H1 (cell line): ENCODE measurements around the gene COL6A2. TPM values are rescaled to one million over a fixed set of nuclear protein-coding genes. Genes with fewer than 3 reads are reported as not detected.

Experiments
- CTCF ChIA-PET: fragments of 300-600 bp; sonication (Branson Sonifier 250); formaldehyde crosslinking; loops from one replicate; lab custom pipeline; 2021; ENCODE audit not compliant: partially characterized antibody; lab: Charles Lee
- POLR2A ChIA-PET: fragments of 300-600 bp; sonication (Branson Sonifier 250); formaldehyde crosslinking; loops from one replicate; lab custom pipeline; 2021; ENCODE audit warnings: inconsistent platforms; ENCODE audit not compliant: partially characterized antibody; lab: Charles Lee
- DNase-seq, 2 experiments: peaks; one replicate each; pipeline versions ENCODE4 v3.0.0 to v3.0.0-alpha.2; 2010 to 2022; ENCODE audit warnings: low spot score in 2 of 2, low read depth in 1 of 2, mixed read lengths in 1 of 2
- FAIRE-seq: peaks from 2 replicates; lab custom pipeline; 2011; peaks lifted over from hg19 to GRCh38; lab: Jason Lieb, UNC
- H2AFZ ChIP-seq: 2 replicates; pipeline ENCODE4 v1.8.1; 2012; ENCODE audit warnings: low read length, inconsistent platforms
- H2AK5ac ChIP-seq: 2 replicates; pipeline ENCODE4 v1.6.1; 2013; ENCODE audit warnings: low read depth, low read length
- H2BK120ac ChIP-seq: replicated peaks from 2 replicates; pipeline ENCODE3; 2013; ENCODE audit warnings: low read depth, low read length, inconsistent platforms
- H2BK12ac ChIP-seq: 2 replicates; pipeline ENCODE4 v1.6.1; 2013; ENCODE audit warnings: low read depth, low read length
- H2BK15ac ChIP-seq: 2 replicates; pipeline ENCODE4 v1.6.1; 2013; ENCODE audit warnings: low read length
- H2BK20ac ChIP-seq: 2 replicates; pipeline ENCODE4 v1.6.1; 2013; ENCODE audit warnings: low read length
- H2BK5ac ChIP-seq: 2 replicates; pipeline ENCODE4 v1.6.1; 2013; ENCODE audit warnings: low read depth, low read length
- H3K14ac ChIP-seq: 2 replicates; pipeline ENCODE4 v1.6.1; 2013; ENCODE audit warnings: inconsistent platforms; ENCODE audit not compliant: insufficient read length
- H3K18ac ChIP-seq: 2 replicates; pipeline ENCODE4 v1.6.1; 2013; ENCODE audit warnings: low read length; ENCODE audit errors: extremely low read depth
- H3K23ac ChIP-seq: 2 replicates; pipeline ENCODE4 v1.6.1; 2013; ENCODE audit warnings: inconsistent platforms; ENCODE audit not compliant: insufficient read length
- H3K23me2 ChIP-seq: 2 replicates; pipeline ENCODE4 v1.6.1; 2013; ENCODE audit warnings: low read depth, low read length
- H3K27ac ChIP-seq: 2 replicates; pipeline ENCODE4 v1.6.1; 2011; ENCODE audit warnings: low read depth, low read length, inconsistent platforms
- H3K27me3 ChIP-seq, 4 experiments: replicated peaks in 1 of 4; 1 replicate in 1 of 4; 2 replicates in 3 of 4; pipeline versions ENCODE4 v1.6.1 to v1.8.1; 2011 to 2013; ENCODE audit warnings: low read length in 3 of 4, mild to moderate bottlenecking in 3 of 4, inconsistent platforms in 2 of 4, mixed read lengths in 2 of 4, moderate library complexity in 1 of 4; ENCODE audit not compliant: control insufficient read depth in 3 of 4, insufficient read depth in 3 of 4; ENCODE audit errors: extremely low read depth in 1 of 4
- H3K36me3 ChIP-seq, 4 experiments: 2 replicates each; pipeline versions ENCODE4 v1.6.1 to v1.8.1; 2011 to 2013; ENCODE audit warnings: mild to moderate bottlenecking in 4 of 4, low read length in 3 of 4, moderate library complexity in 2 of 4, control low read depth in 1 of 4, inconsistent platforms in 1 of 4; ENCODE audit not compliant: insufficient read depth in 4 of 4, control insufficient read depth in 2 of 4
- H3K4ac ChIP-seq: replicated peaks from 2 replicates; pipeline ENCODE3; 2013; ENCODE audit warnings: low read length, low read depth, mixed read lengths, inconsistent platforms; ENCODE audit not compliant: insufficient read length
- H3K4me1 ChIP-seq, 4 experiments: replicated peaks in 1 of 4; 1 replicate in 1 of 4; 2 replicates in 3 of 4; pipeline versions ENCODE4 v1.6.1 to v1.8.1; 2011 to 2013; ENCODE audit warnings: low read length in 3 of 4, inconsistent platforms in 2 of 4, mixed read lengths in 1 of 4; ENCODE audit not compliant: insufficient read depth in 4 of 4, control insufficient read depth in 3 of 4
- H3K4me2 ChIP-seq, 2 experiments: 2 replicates each; pipeline versions ENCODE4 v1.6.1 to v1.8.1; 2011 to 2013; ENCODE audit warnings: low read depth in 2 of 2, low read length in 2 of 2, control low read depth in 1 of 2, inconsistent platforms in 1 of 2, mild to moderate bottlenecking in 1 of 2; ENCODE audit not compliant: insufficient read depth in 1 of 2
- H3K4me3 ChIP-seq, 4 experiments: fragments of 200-600, 300-600 bp in 1 of 4; sonication (generic), shearing (Covaris generic), sonication (Bioruptor Twin) in 1 of 4; 2 replicates each; pipeline versions ENCODE4 v1.5.1 to v1.8.1; 2011 to 2016; ENCODE audit warnings: low read length in 4 of 4, low read depth in 3 of 4, control low read depth in 2 of 4, inconsistent platforms in 2 of 4, mild to moderate bottlenecking in 2 of 4, mixed read lengths in 1 of 4, moderate library complexity in 1 of 4; ENCODE audit not compliant: insufficient read depth in 2 of 4; ENCODE audit errors: extremely low read depth in 1 of 4
- H3K56ac ChIP-seq: replicated peaks from 2 replicates; pipeline ENCODE3; 2013; ENCODE audit warnings: low read depth, mild to moderate bottlenecking, mixed read lengths, low read length, inconsistent platforms; ENCODE audit not compliant: insufficient read length
- H3K79me1 ChIP-seq: 2 replicates; pipeline ENCODE4 v1.6.1; 2013; ENCODE audit warnings: low read depth, low read length, control low read depth
- H3K79me2 ChIP-seq, 2 experiments: 2 replicates each; pipeline versions ENCODE4 v1.6.1 to v1.8.1; 2012 to 2013; ENCODE audit warnings: low read length in 2 of 2, mild to moderate bottlenecking in 2 of 2, inconsistent platforms in 1 of 2; ENCODE audit not compliant: insufficient read depth in 2 of 2, control insufficient read depth in 1 of 2
- H3K9ac ChIP-seq, 4 experiments: replicated peaks in 1 of 4; 1 replicate in 1 of 4; 2 replicates in 3 of 4; pipeline versions ENCODE4 v1.6.1 to v1.8.1; 2011 to 2013; ENCODE audit warnings: low read depth in 3 of 4, low read length in 3 of 4, control low read depth in 2 of 4, mild to moderate bottlenecking in 2 of 4, moderate library complexity in 2 of 4, inconsistent platforms in 1 of 4; ENCODE audit errors: extremely low read depth in 1 of 4
- H3K9me3 ChIP-seq, 2 experiments: 2 replicates each; pipeline versions ENCODE4 v1.6.1 to v1.8.1; 2012 to 2013; ENCODE audit warnings: mild to moderate bottlenecking in 2 of 2, moderate library complexity in 2 of 2, control low read depth in 1 of 2, inconsistent platforms in 1 of 2, low read depth in 1 of 2, low read length in 1 of 2, mixed read lengths in 1 of 2; ENCODE audit not compliant: insufficient read depth in 2 of 2
- H4K20me1 ChIP-seq, 2 experiments: replicated peaks in 1 of 2; 2 replicates each; pipeline versions ENCODE3 to v1.8.1; 2011 to 2013; ENCODE audit warnings: inconsistent platforms in 2 of 2, low read length in 2 of 2, mild to moderate bottlenecking in 1 of 2; ENCODE audit not compliant: insufficient read depth in 2 of 2, control insufficient read depth in 1 of 2
- H4K5ac ChIP-seq: 2 replicates; pipeline ENCODE4 v1.6.1; 2013; ENCODE audit warnings: low read length, low read depth, mixed read lengths, inconsistent platforms; ENCODE audit not compliant: insufficient read length
- H4K8ac ChIP-seq: 2 replicates; pipeline ENCODE4 v1.8.0; 2013; ENCODE audit warnings: mild to moderate bottlenecking, moderate library complexity, low read length, inconsistent platforms; ENCODE audit not compliant: insufficient read depth; ENCODE audit errors: extremely low read depth
- H4K91ac ChIP-seq: replicated peaks from 2 replicates; pipeline ENCODE3; 2013; ENCODE audit warnings: low read length, mixed read lengths, inconsistent platforms; ENCODE audit not compliant: insufficient read length
- BACH1 ChIP-seq: IDR thresholded peaks from 2 replicates; pipeline ENCODE4 v1.6.1; 2012; ENCODE audit warnings: low read length, improper control_type of control experiment
- E2F6 ChIP-seq: IDR thresholded peaks from 2 replicates; pipeline ENCODE4 v1.6.1; 2012; ENCODE audit warnings: inconsistent platforms
- JUN ChIP-seq: IDR thresholded peaks from 2 replicates; pipeline ENCODE4 v1.6.1; 2011; ENCODE audit warnings: low read depth, mild to moderate bottlenecking, improper control_type of control experiment, low read length
- MAX ChIP-seq: IDR thresholded peaks from 2 replicates; pipeline ENCODE4 v1.6.1; 2012; ENCODE audit warnings: inconsistent platforms
- POLR2AphosphoS5 ChIP-seq: IDR thresholded peaks from 2 replicates; pipeline ENCODE4 v1.6.1; 2011; ENCODE audit warnings: low read depth, low read length
- RBBP5 ChIP-seq: IDR thresholded peaks from 2 replicates; pipeline ENCODE4 v1.7.1; 2012; ENCODE audit warnings: low read depth, mild to moderate bottlenecking, inconsistent platforms, low read length, moderate library complexity, borderline replicate concordance
- RNF2 ChIP-seq: fragments of 200-900, 300-1000 bp; sonication (generic); IDR thresholded peaks from 2 replicates; pipeline ENCODE4 v1.7.1; 2016; ENCODE audit warnings: borderline replicate concordance, low read depth, mild to moderate bottlenecking, antibody characterized with exemption, low read length; ENCODE audit not compliant: poor library complexity, severe bottlenecking; ENCODE audit errors: missing control alignments
- SP1 ChIP-seq: IDR thresholded peaks from 2 replicates; pipeline ENCODE4 v1.6.1; 2011; ENCODE audit warnings: low read depth, low read length
- SP4 ChIP-seq: IDR thresholded peaks from 2 replicates; pipeline ENCODE4 v1.6.1; 2012; ENCODE audit warnings: low read length, inconsistent platforms
- USF2 ChIP-seq: IDR thresholded peaks from 2 replicates; pipeline ENCODE4 v1.6.1; 2011; ENCODE audit warnings: low read length, improper control_type of control experiment
- WGBS, 2 experiments: shearing (Covaris generic) in 1 of 2; methylation state at CpG; one replicate each; pipeline versions ENCODE4 v1.1.6 to v1.1.7; 2013 to 2015; ENCODE audit warnings: low lambda C conversion rate in 2 of 2, mixed read lengths in 2 of 2, inconsistent platforms in 1 of 2, low coverage in 1 of 2, missing lambda C conversion rate in 1 of 2; ENCODE audit not compliant: insufficient replicate concordance in 2 of 2, insufficient coverage in 1 of 2, insufficient read length in 1 of 2; ENCODE audit errors: extremely low coverage in 1 of 2, missing lambda C conversion rate in 1 of 2; 5-methylcytosine and 5-hydroxymethylcytosine counted together
- polyA plus RNA-seq, 7 experiments: library from polyadenylated mRNA; depleted of rRNA in 3 of 7; stranded (reverse) in 5 of 7; unstranded in 2 of 7; fragments of >200 nt in 5 of 7; fragments of 200-250 nt in 2 of 7; gene quantifications; 1 replicate in 5 of 7; 2 replicates in 1 of 7; 4 replicates in 1 of 7; pipeline versions ENCODE4 v1.2.1 to v1.2.3, GENCODE V29; 2011 to 2013; ENCODE audit warnings: missing spikeins in 2 of 7, mixed read lengths in 2 of 7
- total RNA-seq: library from RNA; stranded (reverse); fragmentation: NEBNext Ultra II Directional; extraction: Animal tissue kit (Norgen Biotek cat#: 25700); gene quantifications from 2 replicates; pipeline ENCODE4 v1.2.1, GENCODE V29; 2021

Gene COL6A2
- total and polyA plus RNA-seq, 2 of the 8 experiments (the other 6 are each of a cell fraction or from before 2014, with no cell fraction given) = 60.1 to 62.7 TPM

GRCh38 chr21:46081862-46082712 is 15.8 kb upstream of the COL6A2 start:
- POLR2A ChIA-PET = no interaction called here
- Histone ChIP-seq H3K18ac (no peak overlapping the region; the same call in 1 of the 2 replicates), H4K5ac (no peak overlapping the region), H4K20me1 (peaks cover 0 to 3% of the 10 kb centered on the region in 2 experiments), H2AFZ (no peak overlapping the region), H2BK5ac (no peak overlapping the region), H3K14ac (peak overlapping the region; percentile 72), H3K4me1 (peaks cover 0 to 4% (median under 1%) of the 10 kb centered on the region in 4 experiments; a peak in 3 of 7 replicates), H3K56ac (no peak overlapping the region), H2BK20ac (no peak overlapping the region), H2BK12ac (no peak overlapping the region), H2BK120ac (no peak overlapping the region), H2AK5ac (0 out of 2 replicates have a peak overlapping the region, but pooled peaks have one; percentile 39), H3K23ac (no peak overlapping the region), H3K27ac (no peak overlapping the region), H3K79me2 (no peaks in the 10 kb centered on the region), H2BK15ac (no peak overlapping the region), H3K9me3 (no peaks in the 10 kb centered on the region), H3K9ac (no peak overlapping the region), H3K27me3 (no peaks in the 10 kb centered on the region), H3K4ac (no peak overlapping the region), H4K91ac (no peak overlapping the region), H3K23me2 (0 out of 2 replicates have a peak, but pooled peaks cover 2% of the 10 kb centered on the region), H3K4me3 (no peak overlapping the region), H3K4me2 (no peak overlapping the region), H3K79me1 (no peaks in the 10 kb centered on the region), H4K8ac (no peak overlapping the region), H3K36me3 (no peaks in the 10 kb centered on the region)
- 91% methylated on average over 32 of the region's 35 CpGs; no CpG with 5 or more reads in 1 of the 2 experiments for WGBS, 2 experiments
- no peak for FAIRE-seq
- CTCF ChIA-PET = interaction anchor here (1.4 to 1.5 kb wide), 2 partner anchors 11 to 15 kb away, joined by 3 to 4 read pairs; no protein-coding TSS in a partner anchor
- DNase-seq = no peak
- TF ChIP-seq SP4 = no peak
- TF ChIP-seq RBBP5 = no peak
- no peak for TF ChIP-seq BACH1
- TF ChIP-seq POLR2AphosphoS5 = no peak
- TF ChIP-seq MAX = no peak
- TF ChIP-seq USF2 = no peak
- TF ChIP-seq E2F6 = no peak
- no peak for TF ChIP-seq SP1
- TF ChIP-seq RNF2 = no peak
- no peak for TF ChIP-seq JUN
